Right cardiac atrium (tissue), 5 donors: ENCODE results near the gene MB21D2. TPM values are rescaled to one million over a fixed set of nuclear protein-coding genes. Genes with fewer than 3 reads are reported as not detected.

Experiments
- ATAC-seq, 2 donors: fragments of 200-7000 bp; cut with Tn5 transposase; one replicate each; pipeline versions ENCODE4 v1.8.0 to v1.9.1; 2020; ENCODE audit warnings: moderate library complexity in 2 of 2, mild to moderate bottlenecking in 1 of 2
- DNase-seq, 3 donors: peaks; one replicate each; pipeline ENCODE4 v3.0.0-alpha.2; 2020
- H3K27ac ChIP-seq: one replicate; pipeline ENCODE4 v1.5.1; 2013; ENCODE audit warnings: mild to moderate bottlenecking, low read length, control low read depth, moderate library complexity
- H3K27me3 ChIP-seq: one replicate; pipeline ENCODE4 v1.6.1; 2013; ENCODE audit not compliant: control insufficient read depth, insufficient read depth
- H3K4me1 ChIP-seq: one replicate; pipeline ENCODE4 v1.6.1; 2013; ENCODE audit warnings: low read length; ENCODE audit not compliant: control insufficient read depth, insufficient read depth
- H3K4me3 ChIP-seq: one replicate; pipeline ENCODE4 v1.5.1; 2013; ENCODE audit warnings: low read length, control low read depth
- H3K9me3 ChIP-seq: one replicate; pipeline ENCODE4 v1.6.1; 2013; ENCODE audit warnings: low read length; ENCODE audit not compliant: control insufficient read depth
- WGBS: extraction: QIAGEN DNeasy Blood & Tissue Kit; methylation state at CpG from one replicate; pipeline ENCODE4 v1.1.7; 2013; 5-methylcytosine and 5-hydroxymethylcytosine counted together
- intact Hi-C, 4 donors: fragments of 100-400 bp; cut with DNase I; formaldehyde crosslinking; loops; one replicate each; pipeline versions ENCODE4 v1.11.0 to v1.14.0; 2022 to 2023
- polyA plus RNA-seq: library from polyadenylated mRNA; stranded (reverse); fragments of 200-250 nt; gene quantifications from one replicate; pipeline ENCODE4 v1.2.3, GENCODE V29; 2013
- total RNA-seq, 4 donors: library from RNA; stranded (reverse); fragmentation: NEBNext Ultra II Directional; extraction: Animal tissue kit (Norgen Biotek cat#: 25700); gene quantifications; one replicate each; pipeline ENCODE4 v1.2.1, GENCODE V29; 2021
- donor health status: healthy with polysubstance abuse.
- donor health status: DM: no; HTN: yes; CAD: no.
- donor health status: DM: no; HTN: no; CAD: no.
- donor health status: DM: no; HTN: yes; CAD: no; lungs with severe emphysema.
- donor health status: DM: yes; HTN: yes; CAD: no.

MB21D2 gene
- total and polyA plus RNA-seq, 5 donors, result 1.3 to 3.9 (median 3.5) TPM

- intact Hi-C loops, result no loop called here
- Histone ChIP-seq H3K4me3 (no peak overlapping the region), H3K27me3 (no peaks in the 10 kb centered on the region), H3K27ac (no peak overlapping the region), H3K9me3 (no peaks in the 10 kb centered on the region), H3K4me1 (no peaks in the 10 kb centered on the region)
- 75% methylated on average over 2 of the region's 2 CpGs for WGBS
- DNase-seq (no peak), ATAC-seq (no peak)
Measured at GRCh38 chr3:192751148-192751547, 166.5 kb downstream of the MB21D2 start.

GRCh38 chr3:192750201-192750600, 167.5 kb downstream of the MB21D2 start:
- ATAC-seq, result no peak
- WGBS, result 72% methylated on average over 5 of the region's 5 CpGs
- H3K4me1 ChIP-seq, result no peaks in the 10 kb centered on the region
- intact Hi-C loops, result no loop called here
- H3K27ac ChIP-seq, result no peak overlapping the region
- H3K4me3 ChIP-seq, result no peak overlapping the region
- H3K27me3 ChIP-seq, result no peaks in the 10 kb centered on the region
- no peaks in the 10 kb centered on the region for H3K9me3 ChIP-seq
- DNase-seq, result no peak

- intact Hi-C loops, result no loop called here
- Histone ChIP-seq H3K4me1 (no peaks in the 10 kb centered on the region), H3K27ac (no peak overlapping the region), H3K27me3 (no peaks in the 10 kb centered on the region), H3K9me3 (no peaks in the 10 kb centered on the region), H3K4me3 (no peak overlapping the region)
- ATAC-seq (no peak), DNase-seq (no peak)
- WGBS, result 35% methylated on average over 3 of the region's 3 CpGs
Measured at GRCh38 chr3:192747746-192748145, 169.9 kb downstream of the MB21D2 start.

- intact Hi-C loops, result no loop called here
- no peaks in the 10 kb centered on the region for H3K4me1 ChIP-seq
- 62% methylated on average over 1 of the region's 1 CpG for WGBS
- no peaks in the 10 kb centered on the region for H3K9me3 ChIP-seq
- H3K27me3 ChIP-seq, result no peaks in the 10 kb centered on the region
- no peak overlapping the region for H3K27ac ChIP-seq
- ATAC-seq (no peak), DNase-seq (no peak)
- no peak overlapping the region for H3K4me3 ChIP-seq
Measured at GRCh38 chr3:192747145-192747544, 170.5 kb downstream of the MB21D2 start.

Other genes with a start within 250 kb of the MB21D2 start
- gene FGF12, start 190.3 kb downstream of the MB21D2 start, total RNA-seq, result 100 to 1,000 TPM; 315 to 354 (median 333) TPM
- gene FGF12, start 190.3 kb downstream of the MB21D2 start, polyA plus RNA-seq, result 230 TPM